Caco-2 (cell line): ENCODE data around the gene DNMT3A. TPM values are rescaled to one million over a fixed set of nuclear protein-coding genes. Genes with fewer than 3 reads are reported as not detected.

Experiments
- BruUV-seq: library from RNA; stranded (reverse); fragments of 400-500 nt; replicated peaks from 2 replicates; lab custom pipeline; 2021; lab: Mats Ljungman, UMichigan
- CTCF ChIA-PET: fragments of 300-600 bp; sonication (Branson Sonifier 250); formaldehyde crosslinking; loops from one replicate; lab custom pipeline; 2022; ENCODE audit warnings: antibody characterized with exemption; lab: Charles Lee
- POLR2A ChIA-PET: fragments of 300-600 bp; sonication (Branson Sonifier 250); formaldehyde crosslinking; loops from one replicate; lab custom pipeline; 2022; ENCODE audit warnings: antibody characterized with exemption; lab: Charles Lee
- DNase-seq, 2 experiments: peaks; one replicate each; pipeline versions ENCODE4 v3.0.0 to v3.0.0-alpha.2; 2020 to 2022
- H3K27me3 ChIP-seq: replicated peaks from 2 replicates; pipeline ENCODE4 v1.6.0; 2011; ENCODE audit warnings: low read length; ENCODE audit not compliant: control insufficient read depth, insufficient read depth
- H3K36me3 ChIP-seq: 2 replicates; pipeline ENCODE4 v1.5.1; 2011; ENCODE audit warnings: low read length; ENCODE audit not compliant: control insufficient read depth, insufficient read depth
- H3K4me1 ChIP-seq: fragments of 250-450 bp; sonication (Bioruptor Pico); 2 replicates; pipeline ENCODE4 v1.5.1; 2020; ENCODE audit warnings: mild to moderate bottlenecking
- H3K4me3 ChIP-seq: 2 replicates; pipeline ENCODE4 v1.5.1; 2011; ENCODE audit warnings: low read depth, mild to moderate bottlenecking, control low read depth, low read length
- H3K9me3 ChIP-seq: fragments of 250-450 bp; sonication (Bioruptor Pico); 2 replicates; pipeline ENCODE4 v1.5.1; 2020; ENCODE audit warnings: mild to moderate bottlenecking, moderate library complexity
- H3K27ac Mint-ChIP-seq: one replicate; pipeline ENCODE4 v1.8.0; 2022; ENCODE audit warnings: mixed read lengths; ENCODE audit not compliant: unreplicated experiment
- H3K27me3 Mint-ChIP-seq: one replicate; pipeline ENCODE4 v1.8.0; 2022; ENCODE audit warnings: mixed read lengths; ENCODE audit not compliant: insufficient read depth, unreplicated experiment
- H3K36me3 Mint-ChIP-seq: one replicate; pipeline ENCODE4 v1.8.0; 2022; ENCODE audit warnings: mild to moderate bottlenecking, mixed read lengths; ENCODE audit not compliant: insufficient read depth, unreplicated experiment
- H3K4me1 Mint-ChIP-seq: one replicate; pipeline ENCODE4 v1.8.0; 2022; ENCODE audit warnings: low read depth, mixed read lengths; ENCODE audit not compliant: unreplicated experiment
- H3K4me3 Mint-ChIP-seq: one replicate; pipeline ENCODE4 v1.8.0; 2022; ENCODE audit warnings: mild to moderate bottlenecking, moderate library complexity, mixed read lengths; ENCODE audit not compliant: unreplicated experiment
- H3K9me3 Mint-ChIP-seq: one replicate; pipeline ENCODE4 v1.8.0; 2022; ENCODE audit warnings: mixed read lengths; ENCODE audit not compliant: unreplicated experiment
- intact Hi-C: fragments of 100-400 bp; cut with micrococcal nuclease; formaldehyde crosslinking; loops from one replicate; pipeline ENCODE4 v1.10.0; 2022; ENCODE audit not compliant: unreplicated experiment
- total RNA-seq: library from RNA; stranded (reverse); gene quantifications from 2 replicates; pipeline ENCODE4 v1.2.3, GENCODE V29; 2022
- TF ChIP-seq, protein P1 (sequence below), 2 experiments: fragments of 200-600 bp in 1 of 2; IDR thresholded peaks; 1 replicate in 1 of 2; 2 replicates in 1 of 2; pipeline versions ENCODE4 v1.5.1 to v1.8.0; 2011 to 2022; ENCODE audit warnings: antibody characterized with exemption in 1 of 2, control low read depth in 1 of 2, inconsistent platforms in 1 of 2, low read depth in 1 of 2, low read length in 1 of 2, mild to moderate bottlenecking in 1 of 2, moderate library complexity in 1 of 2; ENCODE audit not compliant: insufficient read depth in 1 of 2, severe bottlenecking in 1 of 2, unreplicated experiment in 1 of 2

DNMT3A gene
- total RNA-seq, 1 experiment from 2014 or later, result 72.2 TPM

DNA sequence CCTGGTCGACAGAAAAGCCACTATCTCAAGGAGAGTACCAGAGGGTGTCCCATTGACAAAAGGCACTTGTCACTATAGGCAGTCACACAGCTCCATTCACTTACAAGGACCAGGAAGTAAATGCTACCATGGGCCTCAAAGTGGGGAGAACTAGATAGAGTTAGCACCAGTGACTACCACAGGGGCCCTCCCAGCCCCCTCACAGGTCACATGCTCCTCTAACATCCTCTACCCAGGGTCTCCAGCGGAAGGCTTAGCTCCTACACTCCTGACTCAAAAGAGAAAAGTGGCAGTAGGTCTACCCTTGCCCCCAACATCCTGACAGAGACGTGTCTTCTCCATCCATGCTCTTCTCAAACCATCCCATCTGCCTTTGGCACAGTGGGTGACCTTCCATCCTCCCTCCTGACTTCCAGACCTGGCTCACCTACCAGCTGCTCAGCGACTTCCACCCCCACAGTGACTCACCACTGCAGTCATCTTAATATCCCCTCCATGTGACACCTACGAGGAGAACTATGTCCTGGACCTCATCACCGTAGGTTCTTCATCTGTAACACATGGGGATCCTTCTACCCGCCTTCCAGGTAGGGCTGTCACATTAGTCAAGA is 5.6 kb upstream of the DNMT3A start:
- H3K4me1 ChIP-seq, result 0 out of 2 replicates have a peak, but pooled peaks cover 6% of the 10 kb centered on the region
- Mint-ChIP-seq H3K27ac (no peak overlapping the region), H3K36me3 (peaks cover 4% of the 10 kb centered on the region), H3K4me1 (peaks cover 11% of the 10 kb centered on the region), H3K9me3 (no peaks in the 10 kb centered on the region), H3K4me3 (no peak overlapping the region), H3K27me3 (no peaks in the 10 kb centered on the region)
- ChIA-PET POLR2A (no interaction called here), CTCF (interaction anchor here (0.5 to 2.1 kb wide), 3 partner anchors 15 to 377 kb away, joined by 6 to 20 read pairs (median 8); no protein-coding TSS in a partner anchor)
- BruUV-seq, result no TSS peak
- intact Hi-C loops, result no loop called here
- no peak for DNase-seq
- no peak overlapping the region for H3K4me3 ChIP-seq
- H3K9me3 ChIP-seq, result no peaks in the 10 kb centered on the region
- TF ChIP-seq, protein P1, sequence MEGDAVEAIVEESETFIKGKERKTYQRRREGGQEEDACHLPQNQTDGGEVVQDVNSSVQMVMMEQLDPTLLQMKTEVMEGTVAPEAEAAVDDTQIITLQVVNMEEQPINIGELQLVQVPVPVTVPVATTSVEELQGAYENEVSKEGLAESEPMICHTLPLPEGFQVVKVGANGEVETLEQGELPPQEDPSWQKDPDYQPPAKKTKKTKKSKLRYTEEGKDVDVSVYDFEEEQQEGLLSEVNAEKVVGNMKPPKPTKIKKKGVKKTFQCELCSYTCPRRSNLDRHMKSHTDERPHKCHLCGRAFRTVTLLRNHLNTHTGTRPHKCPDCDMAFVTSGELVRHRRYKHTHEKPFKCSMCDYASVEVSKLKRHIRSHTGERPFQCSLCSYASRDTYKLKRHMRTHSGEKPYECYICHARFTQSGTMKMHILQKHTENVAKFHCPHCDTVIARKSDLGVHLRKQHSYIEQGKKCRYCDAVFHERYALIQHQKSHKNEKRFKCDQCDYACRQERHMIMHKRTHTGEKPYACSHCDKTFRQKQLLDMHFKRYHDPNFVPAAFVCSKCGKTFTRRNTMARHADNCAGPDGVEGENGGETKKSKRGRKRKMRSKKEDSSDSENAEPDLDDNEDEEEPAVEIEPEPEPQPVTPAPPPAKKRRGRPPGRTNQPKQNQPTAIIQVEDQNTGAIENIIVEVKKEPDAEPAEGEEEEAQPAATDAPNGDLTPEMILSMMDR (IDR thresholded peaks at IDR 0.05; ENCODE audit: insufficient read depth in 1 of 2, low read depth in 1 of 2, low read length in 1 of 2, severe bottlenecking in 1 of 2, unreplicated experiment in 1 of 2), result no peak
- H3K36me3 ChIP-seq, result no peaks in the 10 kb centered on the region
- no peaks in the 10 kb centered on the region for H3K27me3 ChIP-seq

DNA sequence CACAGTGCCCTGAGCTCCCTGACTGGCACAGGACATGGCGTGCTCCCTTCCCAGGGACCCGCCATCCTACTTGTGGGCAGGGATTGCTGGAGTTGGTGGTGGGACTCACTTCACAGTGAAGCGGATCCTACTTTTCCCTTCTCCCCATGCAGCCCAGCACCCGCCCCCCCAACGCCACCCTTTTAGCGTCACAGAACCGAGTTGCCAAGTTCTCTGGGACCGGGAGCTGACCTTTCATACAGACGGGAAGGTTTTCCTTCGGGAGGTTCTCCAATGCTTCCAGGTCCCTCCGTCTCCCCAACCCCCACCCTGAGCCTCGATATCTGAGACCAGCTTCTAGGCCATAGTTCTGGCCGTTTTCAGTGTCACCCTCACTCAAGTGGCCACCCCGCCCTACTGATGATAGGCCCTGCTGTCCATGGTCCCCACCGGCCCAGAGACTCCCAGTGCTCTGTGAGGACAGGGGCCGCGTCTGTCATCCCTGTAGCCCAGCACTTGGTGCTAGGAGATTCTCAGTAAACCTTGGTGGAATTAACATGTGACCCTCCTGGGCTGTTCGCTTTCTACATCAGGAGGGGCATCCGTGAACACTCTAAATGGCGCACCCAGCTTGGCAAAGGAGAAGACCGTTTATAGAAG is 1.6 kb upstream of the DNMT3A start:
- intact Hi-C loops, result no loop called here
- ChIA-PET POLR2A (interaction anchor here (0.6 to 0.7 kb wide), 2 partner anchors 91 to 483 kb away, joined by 4 to 6 read pairs; no protein-coding TSS in a partner anchor), CTCF (interaction anchor here (0.6 to 1.5 kb wide), 5 partner anchors 9 to 358 kb away, joined by 3 to 6 read pairs (median 3); no protein-coding TSS in a partner anchor)
- Mint-ChIP-seq H3K4me3 (peak overlapping the region; percentile 85), H3K9me3 (no peaks in the 10 kb centered on the region), H3K27me3 (no peaks in the 10 kb centered on the region), H3K27ac (no peak overlapping the region), H3K36me3 (peaks cover 7% of the 10 kb centered on the region), H3K4me1 (peaks cover 11% of the 10 kb centered on the region)
- H3K27me3 ChIP-seq, result no peaks in the 10 kb centered on the region
- no peak for DNase-seq
- 0 out of 2 replicates have a peak, but pooled peaks cover 6% of the 10 kb centered on the region for H3K4me1 ChIP-seq
- BruUV-seq, result no TSS peak
- peak overlapping the region; percentile 37 for H3K4me3 ChIP-seq
- TF ChIP-seq, protein P1 (IDR thresholded peaks at IDR 0.05; ENCODE audit: insufficient read depth in 1 of 2, low read depth in 1 of 2, low read length in 1 of 2, severe bottlenecking in 1 of 2, unreplicated experiment in 1 of 2), result no peak
- H3K9me3 ChIP-seq, result no peaks in the 10 kb centered on the region
- no peaks in the 10 kb centered on the region for H3K36me3 ChIP-seq

DNA sequence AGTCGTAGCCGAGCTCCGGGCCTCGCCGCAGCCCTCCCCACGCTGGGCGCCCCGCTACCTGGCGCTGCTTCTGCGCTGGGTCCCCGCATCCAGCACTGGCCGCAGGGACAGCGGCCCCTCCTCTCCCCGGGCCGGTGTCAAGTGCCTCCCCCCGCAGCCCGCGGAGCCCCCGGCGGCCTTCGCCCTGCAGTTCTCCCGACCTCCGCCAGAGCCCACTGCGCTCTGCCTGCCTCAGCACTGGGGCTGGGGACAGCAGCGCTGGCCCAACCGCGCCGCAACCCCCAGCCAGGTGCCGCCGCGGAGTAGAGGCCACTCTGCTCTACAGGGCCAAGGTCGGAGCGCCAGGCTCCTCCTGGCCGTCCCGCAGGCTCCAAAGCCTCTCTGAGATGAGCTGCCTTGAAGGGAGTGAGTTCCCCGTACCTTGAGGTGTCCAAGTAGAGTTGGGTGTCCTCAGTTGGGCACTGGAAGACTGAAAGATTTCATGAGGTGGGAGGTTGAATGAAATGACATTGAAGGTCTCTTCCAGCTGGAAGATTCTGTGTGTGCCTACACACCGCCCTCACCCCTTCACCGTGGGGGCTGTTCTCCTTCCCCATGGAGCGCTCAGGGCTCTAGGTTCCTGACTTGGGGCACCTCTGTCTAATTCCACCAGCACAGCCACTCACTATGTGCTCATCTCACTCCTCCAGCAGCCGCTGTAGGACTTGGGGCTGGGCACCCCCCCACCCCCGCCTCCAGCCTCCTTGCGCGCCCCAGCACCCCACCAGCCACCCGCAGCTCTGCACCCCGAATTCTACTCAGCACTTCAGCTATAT is 854 bp upstream of the DNMT3A start:
- H3K4me1 ChIP-seq, result 0 out of 2 replicates have a peak, but pooled peaks cover 6% of the 10 kb centered on the region
- Mint-ChIP-seq H3K4me1 (peaks cover 5% of the 10 kb centered on the region), H3K9me3 (no peaks in the 10 kb centered on the region), H3K27ac (peak overlapping the region; percentile 45), H3K4me3 (peak overlapping the region; percentile 85), H3K27me3 (no peaks in the 10 kb centered on the region), H3K36me3 (peaks cover 7% of the 10 kb centered on the region)
- CTCF ChIA-PET, result interaction anchor here (0.5 to 1.5 kb wide), 4 partner anchors 8 to 20 kb away, joined by 3 to 6 read pairs (median 4); no protein-coding TSS in a partner anchor
- POLR2A ChIA-PET, result no interaction called here
- peak; percentile 89 to 95 for DNase-seq
- intact Hi-C loops, result loop anchor here (1.0 kb wide), 3 partner anchors 20 to 180 kb away; no protein-coding TSS in a partner anchor
- BruUV-seq, result no TSS peak
- H3K27me3 ChIP-seq, result no peaks in the 10 kb centered on the region
- H3K4me3 ChIP-seq, result peak overlapping the region; percentile 37
- H3K9me3 ChIP-seq, result no peaks in the 10 kb centered on the region
- TF ChIP-seq, protein P1 (IDR thresholded peaks at IDR 0.05; ENCODE audit: insufficient read depth in 1 of 2, low read depth in 1 of 2, low read length in 1 of 2, severe bottlenecking in 1 of 2, unreplicated experiment in 1 of 2), result peak; percentile 91 to 98
- no peaks in the 10 kb centered on the region for H3K36me3 ChIP-seq
